Measurements from ENCODE around the gene TMPRSS2.

TMPRSS2 gene

DNA sequence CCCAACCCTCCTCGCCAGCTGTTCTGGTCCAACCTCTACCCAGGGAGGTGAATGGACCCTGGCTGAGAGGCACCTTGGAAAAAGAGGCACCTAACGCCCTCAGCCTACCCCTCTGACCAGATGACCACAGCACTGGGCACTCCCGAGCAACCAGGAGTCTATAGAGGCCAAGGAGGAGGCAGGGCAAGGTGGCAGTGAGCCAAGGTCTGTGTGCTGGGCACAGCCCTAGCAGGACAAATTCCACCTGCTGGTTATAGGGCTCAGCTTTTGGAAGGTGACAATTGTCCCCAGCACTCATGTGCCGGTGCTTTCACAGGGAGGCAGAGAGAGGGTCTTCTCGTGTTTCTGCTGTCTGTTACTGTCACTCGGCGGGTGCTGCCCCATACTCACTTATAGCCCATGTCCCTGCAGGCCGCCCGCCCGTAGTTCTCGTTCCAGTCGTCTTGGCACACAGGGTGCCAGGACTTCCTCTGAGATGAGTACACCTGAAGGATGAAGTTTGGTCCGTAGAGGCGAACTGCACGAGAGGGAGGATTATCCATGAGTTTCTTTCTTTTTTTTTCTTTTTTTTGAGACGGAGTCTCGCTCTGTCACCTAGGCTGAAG lies 27.8 kb downstream of the TMPRSS2 start:
- no peak for DNase-seq

DNA sequence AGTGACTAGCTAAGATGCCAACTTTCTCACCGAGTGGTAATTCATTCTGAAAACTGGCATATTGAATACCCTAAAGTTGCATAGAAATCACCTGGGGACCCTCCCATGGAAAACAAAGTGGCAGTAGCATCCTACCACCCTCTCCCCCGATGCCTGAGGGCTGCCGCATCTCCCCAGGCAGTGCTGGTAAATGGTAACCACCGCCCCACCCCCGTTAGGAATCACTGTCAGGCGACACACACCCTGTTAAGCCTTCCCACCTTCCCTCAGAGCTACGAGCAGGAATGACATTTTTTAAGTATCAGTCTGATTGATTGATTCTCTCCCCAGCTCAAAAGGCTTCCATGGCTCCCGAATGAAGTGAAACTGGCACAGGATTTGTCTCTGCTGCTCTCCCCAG lies 28.3 kb downstream of the TMPRSS2 start:
- DNase-seq, result no peak

DNA sequence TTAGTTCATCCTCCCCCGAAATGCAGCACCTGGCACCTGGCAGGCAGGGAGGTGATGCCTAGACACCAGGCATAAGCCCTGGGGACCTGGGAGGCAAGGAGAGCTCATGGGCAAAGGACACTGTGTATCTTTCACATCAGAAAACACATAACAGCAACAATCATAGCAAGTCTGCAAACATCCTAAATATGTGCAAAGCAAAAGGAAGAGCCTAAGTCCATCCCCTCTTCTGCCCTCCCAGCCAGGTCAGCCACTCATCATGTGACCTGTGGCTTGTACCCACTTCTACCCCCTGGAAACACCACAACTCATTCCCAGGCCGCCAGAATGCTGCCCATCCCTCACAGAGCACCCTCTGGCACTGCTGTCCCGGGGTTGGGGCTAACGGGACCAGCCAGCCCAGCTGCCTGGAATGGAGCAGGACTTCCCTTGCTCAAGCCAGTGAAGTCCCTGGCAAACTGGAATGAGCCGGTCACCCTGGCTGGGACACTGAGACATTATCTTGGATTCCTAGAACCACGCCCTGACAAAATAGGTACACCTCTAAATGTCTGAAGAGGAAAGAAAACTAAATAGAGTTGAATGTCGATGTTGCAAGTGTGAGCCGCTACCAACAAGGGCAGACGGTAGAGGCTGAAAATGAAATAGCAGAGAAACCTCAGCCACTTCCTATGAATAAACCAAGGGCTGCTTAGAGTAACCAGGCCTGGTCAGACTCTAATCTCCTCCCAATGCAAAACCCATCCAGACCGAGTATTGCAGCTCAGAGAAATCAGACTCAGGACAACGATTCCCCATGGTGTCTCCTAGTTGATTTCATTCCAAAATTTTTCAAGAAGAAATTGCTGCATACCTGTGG lies 29.4 kb downstream of the TMPRSS2 start:
- no peak for DNase-seq

DNA sequence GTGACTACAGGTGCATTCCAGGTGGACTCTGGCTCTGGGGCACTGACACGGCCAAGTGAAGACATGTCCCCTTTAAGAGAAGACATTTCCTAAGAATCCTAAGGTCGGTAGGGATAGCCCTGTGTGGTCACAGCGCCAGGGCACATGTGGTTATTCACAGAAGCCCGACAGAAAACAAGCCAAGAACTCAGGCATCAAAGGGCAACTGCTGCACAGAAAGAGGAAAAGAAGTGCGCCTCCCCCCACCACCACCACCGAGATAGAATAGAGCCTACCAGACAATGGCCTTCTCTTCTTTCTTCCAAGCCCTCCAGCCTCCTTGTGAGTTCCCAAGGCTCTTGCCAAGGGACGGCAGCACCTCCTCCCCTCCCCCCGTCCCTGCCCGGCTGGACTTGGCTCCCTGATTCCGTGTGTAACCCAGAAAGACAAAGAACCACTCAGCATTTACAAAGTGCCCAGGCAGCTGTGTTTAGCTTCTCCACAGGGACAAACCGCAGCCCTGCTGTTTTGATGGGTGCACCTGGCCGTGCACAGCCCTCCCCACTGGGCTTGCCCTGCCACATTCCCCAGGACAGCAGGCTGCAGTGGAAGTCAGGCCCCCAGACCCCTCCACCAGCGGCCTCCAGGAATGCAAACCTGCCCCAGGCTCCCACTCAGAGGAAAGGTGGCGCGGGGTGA lies 30.2 kb downstream of the TMPRSS2 start:
- peak; percentile 30 for DNase-seq

DNA sequence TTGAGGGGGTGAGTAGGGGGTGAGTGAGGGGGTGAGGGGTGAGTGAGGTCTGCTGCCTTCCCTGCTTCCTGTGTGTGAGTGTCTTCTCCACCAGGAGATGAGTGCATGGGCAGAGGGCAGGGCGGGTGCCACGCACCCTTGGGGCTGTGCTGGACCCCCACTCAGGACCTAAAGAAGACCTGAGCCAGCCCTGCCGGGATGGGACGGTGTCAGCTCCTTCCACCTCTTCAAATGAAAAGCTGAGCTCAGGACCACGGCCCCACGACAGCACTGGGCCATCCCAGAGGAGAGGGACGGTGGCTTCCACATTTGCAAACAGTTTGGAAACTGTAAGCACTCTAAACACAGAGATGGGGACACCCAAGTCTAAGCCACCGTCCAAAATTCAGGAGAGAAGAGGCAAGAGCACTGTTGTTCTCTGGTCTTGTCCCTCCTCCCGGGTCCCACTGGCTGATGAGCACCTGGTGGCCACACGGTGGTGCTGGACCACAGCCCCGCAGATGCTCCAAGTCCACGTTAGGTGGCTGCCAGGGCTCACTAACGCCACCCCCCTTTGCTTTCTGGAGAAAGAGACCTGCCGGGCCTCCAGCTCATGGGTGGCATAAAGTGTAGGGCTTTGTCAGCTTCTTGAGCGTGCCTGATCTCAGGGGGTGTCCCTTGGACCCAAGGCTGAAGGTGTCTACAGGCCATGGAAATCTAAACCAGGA lies 32.1 kb downstream of the TMPRSS2 start:
- no peak for DNase-seq

DNA sequence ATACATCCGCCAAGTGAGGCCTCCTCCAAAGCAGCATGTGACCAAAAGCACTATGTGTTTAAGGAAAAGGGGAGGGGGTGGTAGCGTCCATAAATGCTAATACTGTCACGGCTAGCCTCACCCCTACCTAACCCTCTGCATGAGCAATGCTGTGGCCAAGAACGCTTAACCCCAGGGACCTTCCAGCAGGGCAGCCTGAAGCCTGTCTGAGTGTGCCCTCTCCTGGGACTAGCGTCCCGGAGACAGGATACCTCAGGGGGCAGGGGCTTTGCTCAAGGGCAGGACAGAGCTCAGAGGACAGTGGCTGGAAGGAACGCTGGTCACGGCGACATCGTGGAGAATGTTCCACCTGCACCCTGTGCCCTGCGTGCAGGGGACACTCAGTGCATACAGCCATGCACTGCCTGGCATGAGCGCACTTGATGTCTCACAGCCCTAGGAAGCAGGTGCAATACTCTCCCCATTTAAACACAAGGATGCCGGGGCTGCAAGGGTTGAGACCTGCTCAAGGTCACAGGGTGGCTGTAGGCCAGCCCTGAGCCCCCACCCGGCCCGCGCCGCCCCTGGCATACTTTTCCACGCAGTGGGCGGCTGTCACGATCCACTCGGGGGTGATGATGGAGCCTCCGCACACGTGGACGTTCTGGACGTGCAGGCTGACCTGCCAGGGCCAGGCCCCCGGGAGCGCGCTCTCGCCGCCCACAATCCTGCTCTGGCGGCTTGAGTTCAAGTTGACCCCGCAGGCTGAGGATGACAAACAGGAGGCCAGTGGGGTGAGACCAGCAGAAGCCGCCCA lies 35.0 kb downstream of the TMPRSS2 start:
- DNase-seq, result no peak

DNA sequence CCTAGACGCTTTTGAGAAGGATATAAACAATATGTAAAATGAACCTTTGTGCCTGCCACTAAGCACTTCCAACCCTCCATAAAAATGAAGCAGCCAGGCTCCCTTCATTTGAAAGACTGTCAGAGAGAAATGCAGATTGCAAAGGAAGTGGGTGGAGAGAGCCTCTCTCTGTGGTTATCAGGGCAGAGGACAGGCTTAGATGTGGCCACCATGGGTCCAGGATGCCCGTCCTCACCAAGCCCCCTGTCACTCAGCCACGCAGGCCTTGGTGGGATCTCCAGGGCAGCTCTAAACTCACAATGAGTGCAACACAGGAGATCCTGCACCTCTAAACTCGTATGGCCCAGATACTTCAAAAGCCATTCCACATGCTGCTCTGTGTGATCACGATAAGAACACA lies 37.9 kb downstream of the TMPRSS2 start:
- DNase-seq, result no peak

DNA sequence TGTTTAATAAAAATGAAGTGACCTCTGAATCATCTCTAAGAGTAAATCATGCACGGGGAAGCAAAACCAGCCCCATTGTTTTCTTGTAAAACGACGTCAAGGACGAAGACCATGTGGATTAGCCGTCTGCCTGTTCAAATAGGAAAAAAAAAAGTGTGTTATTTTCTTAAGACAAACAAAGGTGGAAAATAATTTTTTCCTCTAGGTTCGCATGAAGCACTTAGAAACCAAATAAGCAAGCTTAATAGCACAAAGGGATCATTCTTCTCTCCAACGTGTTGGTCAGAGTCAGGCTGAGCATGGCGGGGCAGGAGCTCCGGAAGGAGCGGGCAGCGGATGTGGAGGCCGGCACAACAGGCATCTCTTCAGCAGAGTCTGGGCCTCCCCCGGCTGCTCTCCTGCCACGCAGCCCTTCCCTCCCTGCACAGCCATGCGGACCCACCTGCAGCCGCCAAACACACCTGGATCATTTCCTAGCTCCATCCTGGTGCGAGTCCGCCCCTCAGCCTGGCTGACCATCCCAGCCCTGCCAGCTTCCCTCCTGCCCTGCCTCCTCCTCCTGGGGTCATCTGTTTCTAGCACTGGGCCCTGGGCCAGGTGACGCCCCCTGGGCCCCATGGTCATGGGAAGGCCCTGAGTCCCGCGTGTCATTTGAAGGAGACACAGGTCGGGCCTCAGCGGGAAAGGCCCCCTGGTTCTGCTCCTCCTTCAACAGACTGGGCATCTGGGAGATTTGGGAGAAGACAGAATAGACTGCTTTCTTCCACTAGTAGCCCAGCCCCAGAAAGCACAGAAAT lies 41.7 kb downstream of the TMPRSS2 start:
- no peak for DNase-seq

DNA sequence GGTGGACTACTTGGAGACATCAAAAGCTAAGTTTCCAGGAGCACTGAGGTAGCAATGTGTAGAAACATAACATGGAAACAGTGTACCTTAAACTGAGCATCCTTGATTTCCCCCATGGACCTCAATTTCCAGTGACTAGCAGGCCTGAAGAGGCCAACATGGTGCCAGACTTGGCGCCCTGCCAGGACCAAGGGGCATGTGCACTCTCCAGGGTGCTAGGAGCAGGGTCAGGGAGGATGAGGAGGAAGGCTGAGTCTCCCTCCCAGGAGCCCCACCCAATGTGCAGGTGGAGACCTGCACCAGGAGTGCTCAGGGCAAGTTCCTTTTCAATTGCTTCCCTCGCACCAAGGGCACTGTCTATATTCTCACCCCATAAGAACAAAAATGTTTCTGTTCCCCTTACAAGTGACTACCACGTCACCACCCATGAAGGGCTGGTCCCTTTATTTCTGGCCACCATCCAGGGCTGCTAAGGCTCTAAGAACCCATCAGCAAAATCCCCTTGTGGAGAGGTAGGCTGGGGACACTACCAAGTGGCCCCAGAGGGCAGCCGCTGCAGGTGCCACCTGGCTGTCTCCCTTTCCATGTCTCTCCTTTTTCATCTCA lies 42.7 kb downstream of the TMPRSS2 start:
- DNase-seq, result no peak

DNA sequence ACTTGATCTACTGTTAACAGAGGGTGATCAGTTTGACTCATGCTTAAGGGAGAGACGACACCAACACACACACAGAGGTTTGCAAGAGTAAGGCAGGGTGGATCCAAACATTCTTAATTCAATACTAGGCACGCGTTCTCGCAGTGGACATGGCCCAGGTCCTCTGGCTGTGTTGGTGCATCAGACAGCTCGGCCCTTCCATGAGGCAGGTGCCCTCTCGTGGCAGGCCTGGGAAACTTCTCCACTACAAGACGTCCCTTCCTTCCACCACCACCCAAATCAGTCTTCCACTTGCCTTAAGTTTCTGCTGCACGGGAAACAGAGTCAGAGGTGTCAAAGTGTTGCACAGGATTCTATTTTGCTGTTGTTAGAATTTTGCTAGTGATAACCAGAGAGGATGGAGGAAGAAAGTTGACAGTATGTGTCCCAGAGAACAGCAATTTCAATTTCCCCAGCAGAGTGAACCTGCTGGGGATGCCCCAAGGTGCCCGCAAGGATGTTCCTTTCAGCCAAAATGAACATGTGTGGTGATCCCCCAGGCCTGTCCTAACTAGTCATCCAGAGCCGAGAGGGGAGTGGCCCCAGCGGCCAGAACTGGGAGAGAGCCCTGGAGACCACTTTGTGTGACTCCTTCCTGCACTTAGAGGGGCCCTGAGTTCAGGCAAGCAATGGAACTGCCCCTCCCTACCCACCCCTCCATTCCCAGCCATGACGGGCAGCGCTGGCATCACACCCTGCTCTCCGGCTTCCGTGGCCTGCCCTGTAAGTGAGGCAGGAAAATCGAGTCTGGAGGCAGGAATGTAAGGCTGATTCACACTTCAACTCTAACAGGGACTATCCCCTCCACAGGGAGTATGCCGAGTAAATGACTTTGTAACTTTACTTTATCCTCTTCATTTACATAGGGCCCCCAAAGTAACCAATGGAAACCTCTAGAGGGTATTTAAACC lies 47.1 kb downstream of the TMPRSS2 start:
- no peak for DNase-seq

DNA sequence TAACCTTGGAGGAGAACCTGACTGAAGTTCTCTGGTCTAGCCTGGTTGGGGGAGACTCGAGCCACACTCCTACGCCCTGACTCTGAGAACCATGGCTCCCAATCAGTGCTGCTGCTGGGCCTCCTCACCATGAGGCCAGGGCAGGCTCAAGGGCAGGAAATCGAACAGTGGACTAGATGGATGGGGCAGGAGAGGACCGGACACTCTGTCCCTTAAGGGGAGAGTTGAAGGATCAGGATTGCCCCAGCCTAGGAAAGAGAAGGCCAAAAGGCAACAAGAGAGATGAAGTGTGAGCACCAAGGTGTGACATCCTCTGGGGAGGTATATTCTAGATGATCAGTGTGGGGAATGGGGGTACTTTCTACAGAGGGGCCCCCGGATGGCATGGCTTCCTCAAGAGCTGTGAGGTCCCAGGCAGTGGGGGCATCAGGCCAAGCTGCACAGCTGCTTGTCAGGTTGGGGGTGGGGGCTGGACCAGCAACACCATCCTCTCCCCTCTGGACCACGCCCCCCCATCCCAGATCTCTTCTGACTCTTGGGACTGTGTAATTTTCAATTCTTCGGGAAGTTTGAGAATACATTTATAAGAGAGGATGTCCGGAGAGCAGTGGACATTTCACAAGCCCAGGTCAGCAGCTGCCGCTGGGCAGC lies 47.9 kb downstream of the TMPRSS2 start:
- no peak for DNase-seq

DNA sequence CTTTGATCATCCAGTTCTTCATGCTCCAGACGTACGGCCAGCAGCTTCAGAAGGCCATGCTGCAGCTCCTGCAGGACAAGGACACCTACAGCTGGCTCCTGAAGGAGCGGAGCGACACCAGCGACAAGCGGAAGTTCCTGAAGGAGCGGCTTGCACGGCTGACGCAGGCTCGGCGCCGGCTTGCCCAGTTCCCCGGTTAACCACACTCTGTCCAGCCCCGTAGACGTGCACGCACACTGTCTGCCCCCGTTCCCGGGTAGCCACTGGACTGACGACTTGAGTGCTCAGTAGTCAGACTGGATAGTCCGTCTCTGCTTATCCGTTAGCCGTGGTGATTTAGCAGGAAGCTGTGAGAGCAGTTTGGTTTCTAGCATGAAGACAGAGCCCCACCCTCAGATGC lies 49.4 kb downstream of the TMPRSS2 start:
- no peak for DNase-seq

DNA sequence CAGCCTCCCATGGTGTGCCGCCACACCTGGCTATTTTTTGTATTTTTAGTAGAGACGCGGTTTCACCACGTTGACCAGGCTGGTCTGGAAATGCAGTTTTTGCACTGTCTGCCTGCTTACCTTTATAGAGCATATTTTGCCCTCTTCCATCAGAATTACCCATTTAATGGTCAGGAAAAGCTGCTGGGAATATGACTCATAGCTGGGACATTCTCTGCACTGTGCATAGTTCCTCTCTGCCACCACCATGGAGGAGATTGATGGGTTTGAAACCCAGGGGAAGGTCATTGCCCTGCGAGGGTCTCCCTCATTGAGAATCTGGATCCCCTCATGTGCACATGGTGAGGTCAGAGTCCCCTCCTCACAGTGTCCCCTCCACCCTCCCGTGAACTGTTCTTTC lies 49.8 kb downstream of the TMPRSS2 start:
- no peak for DNase-seq

DNA sequence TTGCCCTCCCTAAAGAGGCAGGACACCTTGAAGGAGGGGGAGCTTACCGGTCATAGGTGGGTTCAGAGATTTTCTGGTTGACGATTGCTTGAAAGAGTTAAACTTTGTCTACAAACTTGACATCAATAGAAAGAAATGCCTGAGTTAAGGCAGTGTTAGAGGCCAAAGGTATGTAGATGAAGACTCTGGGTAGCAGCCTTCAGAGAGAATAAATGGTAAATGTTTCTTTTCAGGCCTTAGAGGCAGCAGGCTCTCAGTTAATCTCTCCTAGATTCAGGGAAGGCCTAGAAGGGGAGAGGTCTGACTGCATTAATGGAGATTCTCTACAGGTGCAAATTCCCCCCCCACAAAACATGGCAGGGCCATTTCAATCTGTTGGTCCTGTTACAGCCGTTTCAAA lies 54.2 kb downstream of the TMPRSS2 start:
- DNase-seq, result no peak

DNA sequence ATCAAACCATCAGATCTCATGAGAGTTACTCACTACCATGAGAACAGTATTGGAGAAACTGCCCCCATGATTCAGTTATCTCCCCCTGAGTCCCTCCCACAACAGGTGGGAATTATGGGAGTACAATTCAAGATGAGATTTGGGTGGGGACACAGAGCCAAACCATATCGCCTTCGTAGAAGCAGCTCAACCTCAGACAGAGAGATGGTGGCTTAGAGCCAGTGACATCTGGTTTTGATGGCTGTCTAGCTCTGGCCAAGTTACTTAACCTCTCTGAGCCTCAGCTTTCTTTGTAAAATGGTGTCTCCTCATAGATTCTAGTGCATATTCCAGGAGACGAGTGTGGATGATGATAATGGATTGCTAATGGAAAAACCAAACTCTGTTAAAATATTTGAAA lies 54.8 kb downstream of the TMPRSS2 start:
- DNase-seq, result no peak

DNA sequence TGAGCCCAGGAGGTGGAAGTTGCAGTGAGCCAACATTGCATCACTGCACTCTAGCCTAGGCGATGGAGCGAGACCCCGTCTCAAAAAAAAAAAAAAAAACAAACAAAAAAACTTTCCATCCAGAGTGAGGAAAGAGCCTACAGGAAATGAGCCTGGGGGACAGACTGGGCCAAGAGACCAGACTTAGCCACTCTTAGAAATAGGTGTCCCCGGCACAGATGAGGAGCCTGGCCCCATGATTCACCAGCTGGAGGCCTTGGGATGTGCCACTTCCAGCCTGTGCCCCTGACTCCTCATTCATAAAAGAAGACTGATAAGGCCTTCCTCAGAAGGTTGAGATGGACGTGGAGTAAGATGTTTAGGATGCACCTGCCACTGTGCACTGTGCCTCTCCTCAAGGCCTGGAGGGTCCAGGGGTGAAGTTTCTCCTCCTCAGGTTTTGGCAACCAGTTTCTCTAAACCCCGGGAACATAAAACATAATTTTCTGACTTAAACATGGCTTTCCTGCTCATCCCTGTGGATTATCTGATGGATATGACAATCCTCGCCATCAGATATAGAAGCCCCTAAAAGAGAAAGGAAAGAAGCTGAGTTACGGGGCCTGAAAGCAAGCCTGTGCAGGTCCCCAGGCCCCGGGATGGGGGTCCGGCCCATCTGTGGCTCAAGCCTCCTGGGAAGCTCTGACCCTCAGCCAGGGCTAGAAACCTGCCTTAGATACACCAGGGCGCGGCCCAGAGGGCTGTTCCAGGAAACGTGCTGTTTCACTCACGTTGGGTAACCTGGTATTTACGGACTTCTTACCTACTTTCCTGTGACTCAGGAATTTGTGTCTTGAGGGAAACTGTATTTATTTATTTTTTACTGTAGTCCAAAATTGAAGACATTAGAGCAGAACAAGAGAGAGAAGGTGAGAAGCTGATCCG lies 55.9 kb downstream of the TMPRSS2 start:
- DNase-seq, result no peak

DNA sequence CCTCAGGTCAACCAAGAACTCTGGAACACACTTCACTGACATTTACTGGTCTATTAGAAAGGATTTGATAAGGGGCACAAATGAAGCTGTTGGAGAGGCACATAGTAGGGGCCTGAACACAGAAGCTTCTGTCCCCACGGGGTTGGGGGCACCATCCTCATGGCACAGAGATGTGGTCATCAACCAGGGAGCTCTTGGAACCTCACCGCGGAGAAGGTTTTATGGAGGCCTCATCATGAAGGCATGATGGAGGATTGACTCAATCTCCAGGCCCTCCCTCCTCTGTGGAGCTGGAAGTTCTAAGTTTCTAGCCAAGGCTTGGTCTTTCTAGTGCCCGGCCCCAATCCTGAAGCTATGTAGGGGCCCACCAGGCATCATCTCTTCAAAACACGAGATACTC lies 58.3 kb downstream of the TMPRSS2 start:
- no peak for DNase-seq

DNA sequence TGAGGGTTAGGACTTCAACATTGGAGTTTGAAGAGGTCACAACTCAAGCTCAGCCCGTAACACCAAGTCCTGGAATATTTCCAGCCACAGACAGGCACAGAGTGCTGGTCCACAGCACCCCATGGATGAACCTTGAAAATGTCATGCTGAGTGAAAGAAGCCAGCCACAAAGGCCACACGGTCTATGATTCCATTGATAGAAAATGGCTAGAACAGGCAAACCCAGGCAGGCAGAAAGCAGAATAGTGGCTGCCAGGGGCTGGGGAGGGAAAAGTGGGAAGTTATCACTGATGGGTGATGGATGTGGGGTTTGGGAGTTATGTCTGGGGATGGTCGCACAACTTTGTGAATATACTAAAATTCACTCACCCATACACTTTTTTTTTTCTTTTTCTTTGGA lies 60.6 kb downstream of the TMPRSS2 start:
- no peak for DNase-seq

Measured in NCI-H1417 treated with DMSO at 0.1 percent for 48 hours (cell line).